Measurements from ENCODE around the gene PPP6C. TPM values are rescaled to one million over a fixed set of nuclear protein-coding genes. Genes with fewer than 3 reads are reported as not detected.
"Not testable (repeated sequence)": the region's sequence is repeated elsewhere in the genome, so short reads cannot be mapped to it uniquely, and the experiment has no call there.

Gene PPP6C
- total RNA-seq (2014; rRNA removed; shearing (Covaris generic)) = 52.6 and 55.6 TPM in 2 replicates
- polyA plus RNA-seq (2015; cell fraction: cytosol; rRNA removed) = 36.9 and 52.5 TPM in 2 replicates
- 13.0 and 14.1 TPM in 2 replicates for polyA plus RNA-seq (2015; cell fraction: nucleus; rRNA removed)

GRCh38 chr9:125189361-125190289 is at the start of gene PPP6C:
TSS of gene PPP6C (minus strand) at chr9:125189803. CDS start at chr9:125189718, 85 bp downstream.
- in situ Hi-C loops (cut with HindIII; ENCODE audit: low pct_unique_long_range_greater_than_20kb, low sequenced_read_pairs) = no loop called here
- DNase-seq (ENCODE audit: low read depth, low spot score) = peak; percentile 95

- DNase-seq (ENCODE audit: low read depth, low spot score) = no peak
- in situ Hi-C loops (cut with HindIII; ENCODE audit: low pct_unique_long_range_greater_than_20kb, low sequenced_read_pairs) = no loop called here
These were observed 49.4 kb upstream of the PPP6C start for GRCh38 chr9:125238915-125239446.

DNA sequence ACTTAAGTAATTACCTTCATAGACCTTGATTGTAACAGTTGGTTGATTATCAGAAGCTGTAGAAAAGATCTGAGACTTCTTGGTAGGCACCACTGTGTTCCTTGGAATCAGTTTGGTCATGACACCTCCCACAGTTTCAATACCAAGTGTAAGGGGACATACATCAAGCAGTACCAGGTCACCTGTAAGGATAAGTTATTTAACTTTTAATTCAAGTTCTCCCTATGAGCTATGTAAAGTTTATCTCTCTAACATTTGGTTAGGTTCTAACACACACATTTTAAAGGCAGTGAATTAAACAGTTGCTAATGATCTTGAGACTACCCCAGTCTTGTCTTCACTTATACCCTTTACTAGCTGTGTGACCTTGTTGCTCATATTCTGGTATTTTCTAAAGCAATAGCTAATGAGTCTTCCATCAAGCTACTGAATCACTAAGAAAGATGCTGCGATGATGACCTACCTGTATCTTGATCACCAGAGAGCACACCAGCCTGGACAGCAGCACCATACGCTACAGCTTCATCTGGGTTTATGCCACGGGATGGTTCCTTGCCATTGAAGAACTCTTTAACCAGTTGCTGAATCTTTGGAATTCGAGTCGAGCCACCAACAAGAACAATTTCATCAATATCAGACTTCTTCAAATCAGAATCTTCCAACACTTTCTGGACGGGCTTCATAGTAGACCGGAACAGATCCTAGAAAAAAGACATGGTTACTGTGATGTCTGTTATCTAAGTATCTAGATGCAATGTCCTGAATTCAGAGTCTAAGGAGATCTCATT is 48.7 kb upstream of the PPP6C start:
- DNase-seq (ENCODE audit: low read depth, low spot score) = no peak
- in situ Hi-C loops (cut with HindIII; ENCODE audit: low pct_unique_long_range_greater_than_20kb, low sequenced_read_pairs) = no loop called here

DNA sequence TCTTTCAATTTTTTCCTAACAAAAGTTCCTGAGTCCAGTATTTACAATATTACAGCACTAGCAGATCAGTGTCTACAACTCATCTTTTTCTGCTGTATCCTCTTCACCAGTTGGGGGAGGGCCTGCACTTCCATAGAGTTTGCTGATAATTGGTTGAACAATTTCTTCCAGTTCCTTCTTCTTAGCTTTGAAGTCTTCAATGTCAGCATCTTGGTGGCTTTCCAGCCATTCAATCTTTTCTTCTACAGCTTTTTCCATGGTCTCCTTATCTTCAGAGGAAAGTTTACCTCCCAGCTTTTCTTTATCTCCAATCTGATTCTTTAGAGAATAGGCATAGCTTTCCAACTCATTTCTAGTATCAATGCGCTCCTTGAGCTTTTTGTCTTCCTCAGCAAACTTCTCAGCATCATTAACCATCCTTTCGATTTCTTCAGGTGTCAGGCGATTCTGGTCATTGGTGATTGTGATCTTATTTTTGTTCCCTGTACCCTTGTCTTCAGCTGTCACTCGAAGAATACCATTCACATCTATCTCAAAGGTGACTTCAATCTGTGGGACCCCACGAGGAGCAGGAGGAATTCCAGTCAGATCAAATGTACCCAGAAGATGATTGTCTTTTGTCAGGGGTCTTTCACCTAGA is 47.0 kb upstream of the PPP6C start:
- in situ Hi-C loops (cut with HindIII; ENCODE audit: low pct_unique_long_range_greater_than_20kb, low sequenced_read_pairs) = not testable (repeated sequence)

DNA sequence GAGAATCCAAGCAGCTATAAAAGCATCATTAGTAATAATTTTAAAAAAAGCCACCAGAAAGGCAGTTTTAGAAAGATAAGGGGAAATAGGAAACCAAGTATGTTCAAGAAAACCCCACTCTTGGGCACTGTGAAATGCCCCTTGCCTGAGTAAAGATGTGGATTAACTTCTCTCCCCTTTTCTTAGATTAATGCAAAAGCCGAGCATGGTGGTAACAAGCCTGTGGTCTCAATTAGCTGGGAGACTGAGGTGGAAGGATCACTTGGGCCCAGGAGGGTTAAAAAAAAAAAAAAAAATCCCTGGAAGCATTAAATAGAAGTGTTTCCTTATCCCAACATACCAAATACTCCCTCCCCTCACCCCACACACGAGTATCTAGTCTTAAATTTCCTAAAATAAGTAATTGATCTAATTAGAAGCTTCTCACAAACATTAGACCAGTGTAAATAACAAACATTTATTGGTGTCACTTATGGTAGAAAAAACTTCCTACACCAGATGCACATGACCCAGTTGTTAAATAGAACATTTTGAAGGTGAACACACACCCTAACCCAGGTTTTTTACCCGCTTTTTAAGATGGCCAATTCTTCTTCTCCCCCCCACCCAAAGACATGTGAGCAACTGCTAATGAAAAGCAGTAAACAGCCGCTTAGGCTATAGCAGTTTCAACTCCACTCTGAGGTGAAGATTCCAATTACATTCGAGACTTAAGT is 46.4 kb upstream of the PPP6C start:
- in situ Hi-C loops (cut with HindIII; ENCODE audit: low pct_unique_long_range_greater_than_20kb, low sequenced_read_pairs) = no loop called here
- DNase-seq (ENCODE audit: low read depth, low spot score) = no peak

More for the DNA sequence above, 47.0 kb upstream of the PPP6C start:
- not testable (repeated sequence) for DNase-seq (ENCODE audit: low read depth, low spot score)

- DNase-seq (ENCODE audit: low read depth, low spot score); in situ Hi-C loops (cut with HindIII; ENCODE audit: low pct_unique_long_range_greater_than_20kb, low sequenced_read_pairs): not testable (repeated sequence)
These were observed 44.5 kb upstream of the PPP6C start for GRCh38 chr9:125234099-125234498.

DNA sequence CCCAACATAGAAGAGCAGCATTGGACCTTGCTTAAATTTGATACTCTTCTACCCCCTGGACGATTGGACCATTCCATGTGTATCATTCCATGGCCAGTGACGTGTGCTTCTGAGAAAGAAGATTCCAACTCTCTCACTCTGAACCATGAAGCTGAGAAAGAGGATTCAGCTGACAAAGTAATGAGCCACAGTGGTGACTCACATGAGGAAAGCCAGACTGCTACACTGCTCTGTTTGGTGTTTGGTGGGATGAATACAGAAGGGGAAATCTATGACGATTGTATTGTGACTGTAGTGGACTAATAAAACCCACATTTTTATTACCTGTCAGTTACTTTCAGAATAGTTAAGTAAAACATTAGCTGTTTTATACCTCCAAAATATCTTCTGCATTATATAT is 44.1 kb upstream of the PPP6C start:
- in situ Hi-C loops (cut with HindIII; ENCODE audit: low pct_unique_long_range_greater_than_20kb, low sequenced_read_pairs) = no loop called here
- peak; percentile 62 for DNase-seq (ENCODE audit: low read depth, low spot score)

- no peak for DNase-seq (ENCODE audit: low read depth, low spot score)
These were observed 38.2 kb upstream of the PPP6C start for GRCh38 chr9:125227761-125228160.

DNA sequence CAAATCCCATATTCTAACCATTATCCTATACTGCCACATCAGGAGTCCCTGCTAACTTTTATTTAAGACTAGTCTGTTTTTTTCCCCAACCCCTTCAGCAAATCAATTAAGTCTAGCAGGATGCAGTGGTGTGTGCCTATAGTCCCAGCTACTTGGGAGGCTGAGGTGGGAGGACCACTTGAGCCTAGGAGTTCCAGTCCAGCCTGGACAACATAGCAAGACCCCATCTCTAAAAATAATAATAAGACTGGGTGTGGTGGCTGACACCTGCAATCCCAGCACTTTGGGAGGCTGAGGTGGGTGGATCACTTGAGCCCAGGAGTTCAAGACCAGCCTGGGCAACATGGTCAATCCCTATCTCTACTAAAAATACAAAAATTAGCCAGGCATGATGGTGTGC is 35.3 kb upstream of the PPP6C start:
- in situ Hi-C loops (cut with HindIII; ENCODE audit: low pct_unique_long_range_greater_than_20kb, low sequenced_read_pairs); DNase-seq (ENCODE audit: low read depth, low spot score): not testable (repeated sequence)

More at GRCh38 chr9:125227761-125228160, 38.2 kb upstream of the PPP6C start:
- in situ Hi-C loops (cut with HindIII; ENCODE audit: low pct_unique_long_range_greater_than_20kb, low sequenced_read_pairs) = no loop called here

DNA sequence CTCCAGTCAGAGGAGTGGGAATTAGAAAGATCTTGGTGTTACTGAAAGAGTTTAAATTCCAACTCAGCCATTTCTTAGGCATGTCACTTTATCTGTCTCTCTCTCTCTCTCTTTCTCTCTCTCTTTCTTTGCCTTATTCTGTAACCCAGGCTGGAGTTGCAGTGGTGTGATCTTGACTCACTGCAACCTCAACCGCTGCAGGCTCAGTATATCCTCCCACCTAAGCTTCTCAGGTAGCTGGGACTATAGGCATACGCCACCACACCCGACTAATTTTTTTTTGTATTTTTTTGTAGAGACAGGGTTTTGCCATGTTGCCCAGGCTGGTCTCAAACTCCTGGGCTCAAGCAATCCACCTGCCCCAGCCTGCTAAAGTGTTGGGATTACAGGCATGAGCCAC is 29.0 kb upstream of the PPP6C start:
- in situ Hi-C loops (cut with HindIII; ENCODE audit: low pct_unique_long_range_greater_than_20kb, low sequenced_read_pairs) = no loop called here
- no peak for DNase-seq (ENCODE audit: low read depth, low spot score)

DNA sequence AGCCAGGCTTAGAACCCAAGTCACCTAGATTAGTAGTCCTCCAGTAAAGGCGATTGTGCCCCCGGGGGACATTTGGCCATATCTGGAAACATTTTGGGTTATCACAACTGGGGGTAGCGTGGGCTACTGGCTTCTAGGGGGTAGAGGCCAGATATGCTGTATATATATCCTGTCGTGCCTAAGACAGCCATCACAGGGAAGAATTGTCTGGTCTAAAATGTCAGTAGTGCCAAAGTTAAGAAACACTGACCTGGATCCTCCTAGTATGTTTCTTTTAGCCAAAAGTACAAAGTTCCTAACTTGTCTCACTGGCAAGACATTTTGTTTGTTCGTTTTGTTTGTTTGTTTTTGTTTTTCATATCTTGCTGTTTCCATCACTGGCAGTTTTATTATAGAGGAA is 24.6 kb upstream of the PPP6C start:
- in situ Hi-C loops (cut with HindIII; ENCODE audit: low pct_unique_long_range_greater_than_20kb, low sequenced_read_pairs) = no loop called here
- no peak for DNase-seq (ENCODE audit: low read depth, low spot score)

- no peak for DNase-seq (ENCODE audit: low read depth, low spot score)
- in situ Hi-C loops (cut with HindIII; ENCODE audit: low pct_unique_long_range_greater_than_20kb, low sequenced_read_pairs) = no loop called here
These were observed 14.9 kb upstream of the PPP6C start for GRCh38 chr9:125204477-125204876.

DNA sequence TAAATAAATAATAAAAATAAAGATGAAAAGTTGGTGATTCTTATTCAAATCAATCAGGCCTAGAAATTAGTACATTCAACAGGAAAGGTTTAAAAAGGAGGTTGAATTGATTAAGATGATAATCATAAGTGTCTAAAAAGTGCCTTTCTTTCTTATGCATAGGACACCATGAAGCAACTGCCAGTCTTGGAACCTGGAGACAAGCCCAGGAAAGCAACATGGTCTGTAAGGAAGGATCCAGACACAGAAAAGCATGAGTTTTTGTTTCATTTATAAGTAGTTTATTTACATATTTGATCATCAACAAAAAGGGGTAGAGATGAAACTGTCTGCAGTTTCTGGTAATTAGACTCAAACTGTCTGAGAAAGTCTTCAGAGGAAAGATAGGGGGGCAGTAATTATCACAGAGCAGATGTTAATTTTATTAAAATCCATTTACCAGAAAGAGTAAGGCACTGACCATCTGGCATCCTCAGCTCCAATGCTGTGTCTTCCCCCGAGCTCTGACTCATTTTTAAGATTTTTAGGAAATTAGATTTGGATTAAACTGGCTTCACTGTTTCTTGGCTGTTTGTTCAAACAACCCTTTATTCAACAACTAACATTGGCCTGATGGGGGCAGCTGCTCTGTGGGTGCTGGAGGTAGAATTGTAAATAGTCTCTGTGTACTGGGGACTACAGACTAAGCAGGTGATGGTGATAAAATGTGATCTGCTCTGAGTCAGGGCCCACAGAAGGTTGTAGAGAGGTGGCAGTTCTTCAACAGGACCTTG is 13.4 kb upstream of the PPP6C start:
- in situ Hi-C loops (cut with HindIII; ENCODE audit: low pct_unique_long_range_greater_than_20kb, low sequenced_read_pairs) = no loop called here

GRCh38 chr9:125200216-125201047 is 10.8 kb upstream of the PPP6C start, which contains the start of gene RABEPK:
TSS of gene RABEPK (plus strand) at chr9:125200542. CDS start at chr9:125203014, 2,472 bp downstream.
- in situ Hi-C loops (cut with HindIII; ENCODE audit: low pct_unique_long_range_greater_than_20kb, low sequenced_read_pairs) = no loop called here
- DNase-seq (ENCODE audit: low read depth, low spot score) = peak; percentile 91

More for the DNA sequence above, 13.4 kb upstream of the PPP6C start:
- DNase-seq (ENCODE audit: low read depth, low spot score) = peak; percentile 57

DNA sequence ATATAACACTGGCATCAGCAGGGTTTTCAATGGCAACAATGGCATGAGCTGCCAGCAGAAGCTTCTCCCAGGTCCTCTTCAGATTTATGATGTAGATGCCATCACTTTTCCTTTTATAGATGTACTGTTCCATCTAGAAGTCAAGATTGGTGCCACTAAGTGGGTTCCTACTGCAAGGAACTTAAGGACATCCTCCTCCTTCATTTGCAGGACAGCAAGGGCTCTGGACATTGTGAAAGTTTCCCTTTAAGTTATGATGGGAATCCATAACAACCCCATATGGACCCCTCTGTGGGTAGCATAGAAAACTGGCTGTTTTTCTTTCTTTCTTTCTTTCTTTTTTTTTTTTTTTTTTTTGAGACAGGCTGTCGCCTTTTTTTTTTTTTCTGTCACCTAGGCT is 6.0 kb upstream of the PPP6C start:
- in situ Hi-C loops (cut with HindIII; ENCODE audit: low pct_unique_long_range_greater_than_20kb, low sequenced_read_pairs); DNase-seq (ENCODE audit: low read depth, low spot score): not testable (repeated sequence)

Measured in SK-MEL-5 (cell line).